Heart left ventricle (tissue), 16 donors: ENCODE data around the gene NSMF. TPM values are rescaled to one million over a fixed set of nuclear protein-coding genes. Genes with fewer than 3 reads are reported as not detected.

Source experiments
- ATAC-seq, 4 donors: fragments of 200-7000 bp; cut with Tn5 transposase; one replicate each; pipeline ENCODE4 v1.9.1; 2020 to 2022; ENCODE audit warnings: moderate library complexity in 4 of 4, mild to moderate bottlenecking in 3 of 4, moderate number of reproducible peaks in 1 of 4
- DNase-seq, 5 donors: peaks; one replicate each; pipeline ENCODE4 v3.0.0-alpha.2; 2020
- H3K27ac ChIP-seq, 12 donors: fragments of 200-600 bp; sonication (generic) in 4 of 12; one replicate each; pipeline versions ENCODE4 v1.5.0 to v1.8.0; 2016 to 2022; ENCODE audit warnings: mild to moderate bottlenecking in 2 of 12
- H3K27me3 ChIP-seq, 9 donors: fragments of 200-600 bp; sonication (generic) in 2 of 9; one replicate each; pipeline versions ENCODE4 v1.5.1 to v1.8.0; 2016 to 2022; ENCODE audit warnings: mild to moderate bottlenecking in 3 of 9
- H3K36me3 ChIP-seq, 9 donors: fragments of 200-600 bp; sonication (generic) in 2 of 9; one replicate each; pipeline versions ENCODE4 v1.5.0 to v1.8.0; 2018 to 2022; ENCODE audit warnings: mild to moderate bottlenecking in 2 of 9
- H3K4me1 ChIP-seq, 12 donors: fragments of 200-600 bp; sonication (generic) in 4 of 12; one replicate each; pipeline versions ENCODE4 v1.5.0 to v1.8.0; 2016 to 2022; ENCODE audit warnings: mild to moderate bottlenecking in 3 of 12
- H3K4me3 ChIP-seq, 12 donors: fragments of 200-600 bp; sonication (generic) in 4 of 12; one replicate each; pipeline versions ENCODE4 v1.5.0 to v1.8.0; 2017 to 2022; ENCODE audit warnings: mild to moderate bottlenecking in 9 of 12, moderate library complexity in 4 of 12
- H3K9me3 ChIP-seq, 12 donors: fragments of 200-600 bp; sonication (generic) in 4 of 12; one replicate each; pipeline versions ENCODE4 v1.5.0 to v1.8.0; 2016 to 2022; ENCODE audit warnings: mild to moderate bottlenecking in 1 of 12
- CTCF ChIP-seq, 12 donors: fragments of 200-600 bp; sonication (generic) in 4 of 12; IDR thresholded peaks; one replicate each; pipeline versions ENCODE4 v1.5.0 to v1.8.0; 2018 to 2022; ENCODE audit warnings: antibody characterized with exemption in 12 of 12, mild to moderate bottlenecking in 5 of 12
- POLR2A ChIP-seq, 2 donors: fragments of 450-650 bp; IDR thresholded peaks; one replicate each; pipeline ENCODE4 v1.6.1; 2017; ENCODE audit warnings: antibody characterized with exemption in 2 of 2, mild to moderate bottlenecking in 2 of 2, moderate library complexity in 2 of 2
- WGBS, 4 donors: extraction: QIAGEN DNeasy Blood & Tissue Kit in 2 of 4; methylation state at CpG; one replicate each; pipeline versions ENCODE4 v1.1.5 to v1.1.7; 2013 to 2018; 5-methylcytosine and 5-hydroxymethylcytosine counted together
- intact Hi-C, 10 donors: fragments of 100-400 bp; cut with DNase I; formaldehyde crosslinking; loops; one replicate each; pipeline versions ENCODE4 v1.11.1 to v1.14.2; 2022
- long read RNA-seq, 3 donors: library from polyadenylated mRNA; unstranded; transcript quantifications; one replicate each; pipeline ENCODE4 v2.0.0, GENCODE V29; 2020 to 2021
- polyA plus RNA-seq, 2 donors: library from polyadenylated mRNA; stranded (reverse); fragments of 200-250 nt; gene quantifications; one replicate each; pipeline ENCODE4 v1.2.3, GENCODE V29; 2013
- total RNA-seq, 9 donors: library from RNA; depleted of rRNA in 2 of 9; stranded (reverse); fragments of >200 nt in 2 of 9; fragmentation: NEBNext Ultra II Directional in 3 of 9; extraction: Animal tissue kit (Norgen Biotek cat#: 25700) in 3 of 9; gene quantifications; one replicate each; pipeline versions ENCODE4 v1.1.0 to v1.2.4, GENCODE V29; 2016 to 2023
- donor health status: ischemic (EF 13 %, LVEDD 7.1; RV severe dilation, severe dysfunction).
- donor health status: healthy with polysubstance abuse.
- donor health status: DM: no; HTN: yes; CAD: no.
- donor health status: DM: no; HTN: no; CAD: no.
- donor health status: ischemic (EF 25% LVEDD 6.9; RV normal size, moderate dysfunction).
- donor health status: ischemic (EF 25% LVEDD 5.7; RV mildly dilated, moderate dysfunction).
- donor health status: healthy.
- donor health status: DM: yes; HTN: yes; CAD: no.
- donor health status: ischemic (EF 35%, LVEDD 5.7; RV mildly dilated, moderate dysfunction).
- donor health status: nonischemic (EF 11% LVEDD 7.7; RV severe dilation, severe dysfunction).
- donor health status: DM: yes; HTN: yes; CAD: no.
- donor health status: PGD.
- donor health status: ischemic (EF 29% LVEDD 5.4; RV normal size, mild dysfunction).
- donor health status: nonischemic (EF 23%, LVEDD 6.1; RV moderate dilation, normal function).

Gene NSMF
- 10 to 100 TPM in 8 of 9 donors, 1 to 10 TPM in 1; 7.5 to 21.0 (median 12.6) TPM for total RNA-seq
- 10 to 100 TPM; 17.3 to 22.1 TPM for polyA plus RNA-seq
- long read RNA-seq, donor 1, transcript NSMF-201 (15 exons, 2,981 nt), result major isoform, 6 of 21 reads
- long read RNA-seq, donor 1, partial matches to known transcripts, result 6 of 21 reads
- long read RNA-seq, donor 1, other reads (novel, unspliced or antisense), result 8 of 21 reads
- long read RNA-seq, donor 2, partial matches to known transcripts, result 7 of 16 reads
- long read RNA-seq, donor 2, other reads (novel, unspliced or antisense), result 6 of 16 reads
- long read RNA-seq, donor 3, transcript NSMF-201 (15 exons, 2,981 nt), result major isoform, 21 of 43 reads
- long read RNA-seq, donor 3, partial matches to known transcripts, result 9 of 43 reads
- long read RNA-seq, donor 3, other reads (novel, unspliced or antisense), result 10 of 43 reads

- Histone ChIP-seq H3K4me1 (peaks cover 3 to 51% (median 23%) of the 10 kb centered on the region in 12 donors), H3K36me3 (peaks cover 0 to 16% (median 3%) of the 10 kb centered on the region in 9 donors), H3K4me3 (peak within 1 kb of the TSS; percentile 44 to 95 (median 68)), H3K27me3 (peaks cover 0 to 7% (median 0%) of the 10 kb centered on the region in 9 donors), H3K9me3 (no peaks in the 10 kb centered on the region), H3K27ac (peak within 1 kb of the TSS in 9 of 12 donors; percentile 59 to 83 (median 77))
- WGBS, 4 donors, result 1 to 2% (median 1%) methylated on average over 12 to 62 of the region's 62 CpGs
- intact Hi-C loops, result no loop called here
- TF ChIP-seq POLR2A (IDR thresholded peaks at IDR 0.05), result peak; percentile 52 to 55
- TF ChIP-seq CTCF (IDR thresholded peaks at IDR 0.05), result no peak
- peak; percentile 95 to 98 (median 96) for DNase-seq
- peak; percentile 87 to 95 (median 90) for ATAC-seq
Measured at GRCh38 chr9:137459152-137459600, at the start of gene NSMF. NSMF (minus strand) TSS chr9:137459334; CDS start chr9:137459102, 232 bp downstream.

GRCh38 chr9:137506702-137507171, 47.6 kb upstream of the NSMF start:
- Histone ChIP-seq H3K36me3 (peaks cover 0 to 3% (median 0%) of the 10 kb centered on the region in 9 donors), H3K9me3 (peaks cover 0 to 8% (median 0%) of the 10 kb centered on the region in 12 donors), H3K27ac (no peak overlapping the region), H3K4me1 (no peaks in the 10 kb centered on the region), H3K4me3 (no peak overlapping the region), H3K27me3 (no peaks in the 10 kb centered on the region)
- intact Hi-C loops, result loop anchor here in 1 of 10 donors (10.0 kb wide), 1 partner anchor 362 kb away; no protein-coding TSS in a partner anchor
- ATAC-seq (peak in 3 of 4 donors; percentile 14 to 48 (median 18)), DNase-seq (no peak)
- TF ChIP-seq POLR2A (IDR thresholded peaks at IDR 0.05), result no peak
- no peak for TF ChIP-seq CTCF (IDR thresholded peaks at IDR 0.05)
- WGBS, 4 donors, result 83 to 92% (median 89%) methylated on average over 17 to 26 of the region's 26 CpGs

GRCh38 chr9:137506274-137506673, 47.1 kb upstream of the NSMF start:
- H3K27ac ChIP-seq, result no peak overlapping the region
- intact Hi-C loops, result loop anchor here in 1 of 10 donors (10.0 kb wide), 1 partner anchor 361 kb away; no protein-coding TSS in a partner anchor
- no peaks in the 10 kb centered on the region for H3K4me1 ChIP-seq
- DNase-seq (no peak), ATAC-seq (peak in 1 of 4 donors; percentile 15)
- no peak for TF ChIP-seq POLR2A (IDR thresholded peaks at IDR 0.05)
- TF ChIP-seq CTCF (IDR thresholded peaks at IDR 0.05), result no peak
- H3K36me3 ChIP-seq, result peaks cover 0 to 4% (median 0%) of the 10 kb centered on the region in 9 donors
- no peaks in the 10 kb centered on the region for H3K27me3 ChIP-seq
- H3K9me3 ChIP-seq, result peaks cover 0 to 8% (median 0%) of the 10 kb centered on the region in 12 donors
- 82 to 97% (median 90%) methylated on average over 9 to 15 of the region's 15 CpGs for WGBS, 4 donors
- no peak overlapping the region for H3K4me3 ChIP-seq
